ENCODE data around the gene TUT7.

TUT7 gene

DNA sequence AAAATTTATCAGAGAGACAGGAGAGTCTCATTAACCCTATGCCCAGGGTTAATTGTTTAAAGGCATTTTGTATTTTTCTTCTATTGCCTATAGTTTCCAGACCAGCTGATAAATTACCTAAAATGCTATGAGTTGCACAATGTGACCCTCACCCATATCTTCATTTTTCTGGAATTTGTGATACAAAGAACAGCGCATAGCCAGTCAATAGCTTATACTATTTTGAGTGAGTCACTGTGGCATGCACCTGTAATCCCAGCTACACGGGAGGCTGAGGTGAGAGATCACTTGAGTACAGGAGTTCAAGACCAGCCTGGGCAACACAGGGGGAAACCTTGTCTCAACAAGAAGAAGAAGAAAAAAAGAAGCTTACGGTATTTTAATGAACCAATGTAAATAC is 97.6 kb downstream of the TUT7 start:
- DNase-seq, result no peak

DNA sequence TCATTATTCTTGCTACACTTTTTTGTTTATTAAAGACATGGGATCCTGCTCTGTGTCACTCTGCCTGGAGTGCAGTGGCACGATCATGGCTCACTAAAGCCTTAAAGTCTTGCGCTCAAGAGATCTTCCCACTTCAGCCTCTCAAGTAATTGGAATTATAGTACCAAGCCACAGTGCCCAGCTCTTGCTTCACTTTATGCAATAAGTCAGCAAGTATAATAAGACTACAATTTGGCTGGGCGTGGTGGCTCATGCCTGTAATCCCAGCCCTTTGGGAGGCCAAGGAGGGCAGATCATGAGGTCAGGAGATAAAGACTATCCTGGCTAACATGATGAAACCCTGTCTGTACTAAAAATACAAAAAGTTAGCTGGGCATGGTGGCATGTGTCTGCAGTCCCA is 100.6 kb downstream of the TUT7 start:
- no peak for DNase-seq

DNA sequence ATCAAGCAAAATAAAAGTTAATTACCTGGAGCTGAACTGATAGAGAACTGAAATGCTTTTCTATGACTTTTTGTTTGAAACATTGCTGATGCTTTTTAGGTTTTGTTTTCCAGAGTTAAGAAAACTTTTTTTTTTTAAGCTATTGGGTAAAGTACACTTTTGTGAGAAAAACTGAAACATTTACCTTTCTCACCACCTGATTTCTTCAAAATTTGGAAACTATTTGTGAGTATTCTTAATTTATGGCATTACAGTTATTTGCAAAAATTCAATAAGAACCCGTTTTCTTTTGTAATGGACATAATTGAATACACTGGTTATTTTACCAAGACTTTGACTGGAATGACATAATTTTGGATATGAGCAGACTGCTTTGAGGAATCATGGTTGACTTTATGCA is 101.3 kb downstream of the TUT7 start:
- DNase-seq, result no peak

DNA sequence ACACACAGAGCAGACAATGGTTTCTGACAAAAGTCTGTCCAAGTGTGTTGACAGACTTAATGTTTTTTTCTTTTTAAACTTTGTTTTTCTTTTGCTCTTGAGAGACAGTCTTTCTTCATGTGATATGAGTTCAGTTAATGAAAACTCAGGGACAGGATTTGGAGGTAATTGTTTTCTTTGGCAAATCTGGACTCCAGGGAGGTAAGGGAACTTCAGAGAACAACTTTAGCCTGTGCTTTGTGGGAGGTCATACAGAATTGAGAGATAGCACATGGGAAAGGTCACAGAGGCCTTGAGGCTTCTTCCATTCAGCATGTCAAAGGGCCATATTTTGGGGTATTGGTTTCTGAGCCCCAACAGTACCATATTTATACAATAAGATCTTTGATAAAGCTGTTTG is 104.1 kb downstream of the TUT7 start:
- DNase-seq, result no peak

DNA sequence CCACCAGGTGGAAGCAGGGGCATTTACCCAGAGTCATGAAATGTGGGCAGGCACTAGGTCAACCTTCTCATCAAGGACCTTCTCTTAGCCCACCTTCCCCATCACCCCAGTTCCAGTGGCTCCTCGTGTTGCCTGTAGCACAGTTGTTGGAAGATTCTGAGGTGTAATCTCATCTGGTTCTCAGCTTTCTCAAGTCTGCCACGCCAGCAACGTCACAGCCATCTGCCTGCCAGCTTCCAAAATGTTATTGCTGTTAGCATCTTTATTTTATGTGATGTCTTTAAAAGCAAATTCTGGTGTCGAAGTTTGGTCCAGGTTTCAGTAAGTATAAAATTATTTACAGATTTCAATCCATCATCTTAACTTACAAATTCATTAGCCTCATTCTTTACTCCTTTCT is 105.5 kb downstream of the TUT7 start:
- DNase-seq, result no peak

DNA sequence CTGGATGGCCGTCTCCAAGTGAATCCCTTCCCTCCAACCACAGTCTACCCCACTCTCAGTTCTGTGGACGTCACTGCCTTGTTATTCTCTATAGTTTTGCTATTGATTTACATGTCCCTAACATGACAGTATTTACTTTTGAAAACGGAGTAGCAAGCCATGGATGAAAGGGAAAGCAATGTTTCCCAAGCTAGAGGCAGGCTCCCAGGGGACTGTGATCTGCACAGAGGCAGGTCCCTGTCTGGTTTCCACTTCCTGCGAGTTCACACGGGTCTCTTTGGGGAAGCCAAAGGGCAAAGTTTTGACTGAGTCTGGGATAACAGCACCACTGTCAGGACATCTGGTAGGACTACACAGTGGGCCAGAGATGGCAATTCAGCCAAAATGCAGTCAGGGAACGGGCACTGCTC is 107.5 kb downstream of the TUT7 start:
- no peak for DNase-seq

DNA sequence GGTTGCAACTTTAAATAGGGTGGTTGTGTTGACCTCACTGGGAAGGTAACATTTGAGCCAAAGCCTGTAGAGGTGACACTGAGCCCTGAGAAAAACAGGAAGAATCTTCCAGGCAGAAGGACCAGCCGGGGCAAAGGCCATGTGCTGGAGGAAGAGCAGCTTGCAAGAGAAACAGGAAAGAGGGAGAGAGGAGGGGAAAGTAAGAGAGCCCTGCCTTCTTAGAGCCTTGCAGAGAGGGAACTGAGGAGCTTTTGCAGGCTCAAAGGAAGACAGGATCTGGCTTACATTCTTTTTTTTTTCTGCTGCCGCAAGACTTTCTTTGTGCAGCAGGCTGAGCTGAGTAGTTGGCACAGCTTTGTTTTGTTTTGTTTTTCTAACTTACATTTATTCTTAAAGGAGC is 112.1 kb downstream of the TUT7 start:
- no peak for DNase-seq

DNA sequence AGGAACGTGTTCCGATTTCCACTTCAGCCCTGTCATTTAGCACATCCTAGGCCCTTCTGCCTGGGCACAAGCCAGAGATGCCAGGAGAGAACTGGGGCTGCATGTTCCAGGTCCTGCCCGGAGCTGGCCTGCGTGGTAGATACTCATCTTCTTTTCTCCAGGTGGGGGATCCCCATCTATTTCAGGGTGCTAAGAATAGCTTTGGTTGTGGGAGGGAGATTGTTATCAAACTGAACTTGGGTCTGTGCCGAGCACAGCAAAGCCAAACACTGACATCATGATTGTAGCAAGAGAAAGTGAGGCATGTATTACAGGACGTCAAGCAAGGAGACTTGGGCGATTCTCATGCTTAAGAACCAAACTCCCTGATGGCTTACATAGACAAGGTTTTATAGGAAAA is 113.0 kb downstream of the TUT7 start:
- DNase-seq, result no peak

DNA sequence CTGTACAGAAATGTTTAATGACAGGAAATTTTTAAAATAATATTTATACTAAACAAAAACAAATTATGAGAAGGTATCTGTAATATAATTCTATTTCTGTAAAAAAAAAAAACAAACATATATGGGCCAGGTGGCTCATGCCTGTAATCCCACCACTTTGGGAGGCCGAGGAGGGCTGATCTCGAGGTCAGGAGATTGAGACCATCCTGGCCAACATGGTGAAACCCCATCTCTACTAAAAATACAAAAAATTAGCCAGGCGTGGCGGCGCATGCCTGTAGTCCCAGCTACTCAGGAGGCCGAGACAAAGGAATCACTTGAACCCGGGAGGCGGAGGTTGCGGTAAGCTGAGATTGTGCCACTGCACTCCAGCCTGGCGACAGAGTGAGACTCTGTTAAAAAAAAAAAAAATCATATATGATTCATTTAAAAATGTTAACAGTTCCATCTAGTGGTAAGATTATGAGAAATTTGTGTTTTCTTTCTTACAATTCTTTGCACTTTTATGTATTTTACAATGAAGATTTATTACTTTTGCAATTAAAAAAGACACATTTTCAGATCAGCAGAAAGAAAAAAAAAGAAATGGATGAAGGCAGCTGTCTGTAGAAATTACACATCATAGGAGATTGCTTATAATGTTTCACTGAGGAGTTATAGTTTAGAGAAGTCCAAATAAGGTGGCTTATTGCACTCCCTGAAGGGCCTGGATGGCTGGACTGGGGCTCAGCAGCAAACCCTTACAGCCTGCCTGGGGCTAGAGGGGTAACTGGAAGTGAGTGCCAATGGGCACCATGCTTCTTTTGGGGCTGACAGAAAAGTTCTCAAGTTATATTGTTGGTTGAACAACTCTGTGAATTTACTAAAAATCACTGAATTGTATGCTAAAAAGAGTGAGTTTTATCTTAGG is 115.1 kb downstream of the TUT7 start:
- DNase-seq, result no peak
